Activated T-helper 1 cell treated with Interleukin-2 at 50 U/mL for 16 hours (primary cell): ENCODE results near the gene PARK7.

ENCODE experiments used
- DNase-seq: peaks from one replicate; pipeline ENCODE4 v3.0.0-alpha.2; 2020; ENCODE audit warnings: low read depth

Gene PARK7

GRCh38 chr1:8010080-8010664 is 48.7 kb downstream of the PARK7 start:
- no peak for DNase-seq

- DNase-seq: no peak
These were observed 49.5 kb downstream of the PARK7 start for GRCh38 chr1:8011016-8011415.

GRCh38 chr1:8011923-8012858 is 50.7 kb downstream of the PARK7 start:
- DNase-seq: no peak

- DNase-seq: no peak
These were observed 51.4 kb downstream of the PARK7 start for GRCh38 chr1:8012955-8013354.

- no peak for DNase-seq
These were observed 51.9 kb downstream of the PARK7 start for GRCh38 chr1:8013399-8013798.

GRCh38 chr1:8013800-8014199 is 52.3 kb downstream of the PARK7 start:
- no peak for DNase-seq

- DNase-seq: no peak
These were observed 53.0 kb downstream of the PARK7 start for GRCh38 chr1:8014381-8014988.

- DNase-seq: no peak
These were observed 53.7 kb downstream of the PARK7 start for GRCh38 chr1:8015036-8015808.

- no peak for DNase-seq
These were observed 54.3 kb downstream of the PARK7 start for GRCh38 chr1:8015809-8016165.

GRCh38 chr1:8016210-8016894 is 54.8 kb downstream of the PARK7 start:
- DNase-seq: no peak

GRCh38 chr1:8016895-8017241 is 55.4 kb downstream of the PARK7 start:
- no peak for DNase-seq

GRCh38 chr1:8017495-8018197 is 56.1 kb downstream of the PARK7 start:
- no peak for DNase-seq

GRCh38 chr1:8018492-8019228 is 57.1 kb downstream of the PARK7 start:
- DNase-seq: no peak

- no peak for DNase-seq
These were observed 57.7 kb downstream of the PARK7 start for GRCh38 chr1:8019229-8019620.

- no peak for DNase-seq
These were observed 58.5 kb downstream of the PARK7 start for GRCh38 chr1:8020032-8020431.

- DNase-seq: no peak
These were observed 60.3 kb downstream of the PARK7 start for GRCh38 chr1:8021676-8022266.

GRCh38 chr1:8022395-8023286 is 61.1 kb downstream of the PARK7 start:
- DNase-seq: no peak

GRCh38 chr1:8023287-8023994 is 61.9 kb downstream of the PARK7 start:
- DNase-seq: no peak

- DNase-seq: no peak
These were observed 62.4 kb downstream of the PARK7 start for GRCh38 chr1:8023995-8024313.
